Measurements from ENCODE around the gene CAPN7. TPM values are rescaled to one million over a fixed set of nuclear protein-coding genes. Genes with fewer than 3 reads are reported as not detected.

The CAPN7 gene
- total and polyA plus RNA-seq, 9 donors: 21.1 to 28.5 (median 23.1) TPM

GRCh38 chr3:15228147-15228546 lies 22.1 kb downstream of the CAPN7 start:
- no peak overlapping the region for H3K4me3 ChIP-seq (ENCODE audit: low read length)
- no peak for DNase-seq
- no peaks in the 10 kb centered on the region for H3K27me3 ChIP-seq (ENCODE audit: control insufficient read depth, insufficient read depth, low read length)
- H3K27ac ChIP-seq (ENCODE audit: low read length): no peak overlapping the region
- peaks cover 15% of the 10 kb centered on the region for H3K36me3 ChIP-seq (ENCODE audit: control insufficient read depth, insufficient read depth, low read length)
- no peaks in the 10 kb centered on the region for H3K9me3 ChIP-seq (replicated peaks; ENCODE audit: control insufficient read depth, low read depth, low read length)
- no peaks in the 10 kb centered on the region for H3K4me1 ChIP-seq (ENCODE audit: control insufficient read depth, insufficient read depth, low read length)
- WGBS (ENCODE audit: insufficient coverage): no CpG with 5 or more reads among the region's 1 CpG

- Histone ChIP-seq H3K4me3 (ENCODE audit: low read length) (no peak overlapping the region), H3K36me3 (ENCODE audit: control insufficient read depth, insufficient read depth, low read length) (peaks cover 15% of the 10 kb centered on the region), H3K4me1 (ENCODE audit: control insufficient read depth, insufficient read depth, low read length) (no peaks in the 10 kb centered on the region), H3K27ac (ENCODE audit: low read length) (no peak overlapping the region), H3K9me3 (replicated peaks; ENCODE audit: control insufficient read depth, low read depth, low read length) (no peaks in the 10 kb centered on the region), H3K27me3 (ENCODE audit: control insufficient read depth, insufficient read depth, low read length) (no peaks in the 10 kb centered on the region)
- WGBS (ENCODE audit: insufficient coverage): no CpG with 5 or more reads among the region's 4 CpGs
- no peak for DNase-seq
These were observed 23.2 kb downstream of the CAPN7 start for GRCh38 chr3:15229262-15229661.

GRCh38 chr3:15241341-15241740 lies 35.3 kb downstream of the CAPN7 start:
- no peak for DNase-seq
- no peak overlapping the region for H3K4me3 ChIP-seq (ENCODE audit: low read length)
- H3K36me3 ChIP-seq (ENCODE audit: control insufficient read depth, insufficient read depth, low read length): peaks cover 37% of the 10 kb centered on the region
- H3K27me3 ChIP-seq (ENCODE audit: control insufficient read depth, insufficient read depth, low read length): no peaks in the 10 kb centered on the region
- H3K9me3 ChIP-seq (replicated peaks; ENCODE audit: control insufficient read depth, low read depth, low read length): no peaks in the 10 kb centered on the region
- H3K4me1 ChIP-seq (ENCODE audit: control insufficient read depth, insufficient read depth, low read length): no peaks in the 10 kb centered on the region
- WGBS (ENCODE audit: insufficient coverage): no CpG with 5 or more reads among the region's 1 CpG
- no peak overlapping the region for H3K27ac ChIP-seq (ENCODE audit: low read length)

GRCh38 chr3:15243822-15244482 lies 37.9 kb downstream of the CAPN7 start:
- H3K27me3 ChIP-seq (ENCODE audit: control insufficient read depth, insufficient read depth, low read length): no peaks in the 10 kb centered on the region
- H3K4me1 ChIP-seq (ENCODE audit: control insufficient read depth, insufficient read depth, low read length): no peaks in the 10 kb centered on the region
- no peaks in the 10 kb centered on the region for H3K9me3 ChIP-seq (replicated peaks; ENCODE audit: control insufficient read depth, low read depth, low read length)
- H3K4me3 ChIP-seq (ENCODE audit: low read length): no peak overlapping the region
- no peak for DNase-seq
- H3K36me3 ChIP-seq (ENCODE audit: control insufficient read depth, insufficient read depth, low read length): peaks cover 34% of the 10 kb centered on the region
- WGBS (ENCODE audit: insufficient coverage): 60% methylated on average over 1 of the region's 5 CpGs
- H3K27ac ChIP-seq (ENCODE audit: low read length): no peak overlapping the region

- Histone ChIP-seq H3K4me3 (ENCODE audit: low read length) (no peak overlapping the region), H3K27ac (ENCODE audit: low read length) (no peak overlapping the region), H3K27me3 (ENCODE audit: control insufficient read depth, insufficient read depth, low read length) (no peaks in the 10 kb centered on the region), H3K4me1 (ENCODE audit: control insufficient read depth, insufficient read depth, low read length) (no peaks in the 10 kb centered on the region), H3K9me3 (replicated peaks; ENCODE audit: control insufficient read depth, low read depth, low read length) (no peaks in the 10 kb centered on the region), H3K36me3 (ENCODE audit: control insufficient read depth, insufficient read depth, low read length) (peaks cover 35% of the 10 kb centered on the region)
- 100% methylated on average over 1 of the region's 2 CpGs for WGBS (ENCODE audit: insufficient coverage)
- no peak for DNase-seq
These were observed 40.1 kb downstream of the CAPN7 start for GRCh38 chr3:15246186-15246585.

- Histone ChIP-seq H3K27me3 (ENCODE audit: control insufficient read depth, insufficient read depth, low read length) (no peaks in the 10 kb centered on the region), H3K9me3 (replicated peaks; ENCODE audit: control insufficient read depth, low read depth, low read length) (no peaks in the 10 kb centered on the region), H3K36me3 (ENCODE audit: control insufficient read depth, insufficient read depth, low read length) (peaks cover 57% of the 10 kb centered on the region), H3K4me3 (ENCODE audit: low read length) (no peak overlapping the region), H3K27ac (ENCODE audit: low read length) (no peak overlapping the region), H3K4me1 (ENCODE audit: control insufficient read depth, insufficient read depth, low read length) (peaks cover 14% of the 10 kb centered on the region)
- WGBS (ENCODE audit: insufficient coverage): 85% methylated on average over 3 of the region's 7 CpGs
- DNase-seq: no peak
These were observed 47.1 kb downstream of the CAPN7 start for GRCh38 chr3:15253023-15253697.

GRCh38 chr3:15255215-15255614 lies 49.2 kb downstream of the CAPN7 start:
- no peak for DNase-seq
- H3K9me3 ChIP-seq (replicated peaks; ENCODE audit: control insufficient read depth, low read depth, low read length): no peaks in the 10 kb centered on the region
- no peak overlapping the region for H3K4me3 ChIP-seq (ENCODE audit: low read length)
- 100% methylated on average over 1 of the region's 2 CpGs for WGBS (ENCODE audit: insufficient coverage)
- no peaks in the 10 kb centered on the region for H3K27me3 ChIP-seq (ENCODE audit: control insufficient read depth, insufficient read depth, low read length)
- H3K36me3 ChIP-seq (ENCODE audit: control insufficient read depth, insufficient read depth, low read length): peaks cover 64% of the 10 kb centered on the region
- no peak overlapping the region for H3K27ac ChIP-seq (ENCODE audit: low read length)
- H3K4me1 ChIP-seq (ENCODE audit: control insufficient read depth, insufficient read depth, low read length): peaks cover 14% of the 10 kb centered on the region

- no peaks in the 10 kb centered on the region for H3K27me3 ChIP-seq (ENCODE audit: control insufficient read depth, insufficient read depth, low read length)
- no peak overlapping the region for H3K4me3 ChIP-seq (ENCODE audit: low read length)
- H3K9me3 ChIP-seq (replicated peaks; ENCODE audit: control insufficient read depth, low read depth, low read length): no peaks in the 10 kb centered on the region
- peak; percentile 51 for DNase-seq
- H3K4me1 ChIP-seq (ENCODE audit: control insufficient read depth, insufficient read depth, low read length): peaks cover 14% of the 10 kb centered on the region
- peak overlapping the region; percentile 53 for H3K27ac ChIP-seq (ENCODE audit: low read length)
- peaks cover 69% of the 10 kb centered on the region for H3K36me3 ChIP-seq (ENCODE audit: control insufficient read depth, insufficient read depth, low read length)
- WGBS (ENCODE audit: insufficient coverage): 77% methylated on average over 7 of the region's 8 CpGs
These were observed 50.9 kb downstream of the CAPN7 start for GRCh38 chr3:15256861-15257341.

- Histone ChIP-seq H3K27ac (ENCODE audit: low read length) (no peak overlapping the region), H3K36me3 (ENCODE audit: control insufficient read depth, insufficient read depth, low read length) (peaks cover 60% of the 10 kb centered on the region), H3K9me3 (replicated peaks; ENCODE audit: control insufficient read depth, low read depth, low read length) (no peaks in the 10 kb centered on the region), H3K4me3 (ENCODE audit: low read length) (no peak overlapping the region), H3K27me3 (ENCODE audit: control insufficient read depth, insufficient read depth, low read length) (no peaks in the 10 kb centered on the region), H3K4me1 (ENCODE audit: control insufficient read depth, insufficient read depth, low read length) (peaks cover 14% of the 10 kb centered on the region)
- WGBS (ENCODE audit: insufficient coverage): 100% methylated on average over 7 of the region's 7 CpGs
- no peak for DNase-seq
These were observed 52.7 kb downstream of the CAPN7 start for GRCh38 chr3:15258720-15259119.

GRCh38 chr3:15260531-15260930 lies 54.5 kb downstream of the CAPN7 start:
- H3K27me3 ChIP-seq (ENCODE audit: control insufficient read depth, insufficient read depth, low read length): no peaks in the 10 kb centered on the region
- H3K9me3 ChIP-seq (replicated peaks; ENCODE audit: control insufficient read depth, low read depth, low read length): no peaks in the 10 kb centered on the region
- H3K4me3 ChIP-seq (ENCODE audit: low read length): no peak overlapping the region
- WGBS (ENCODE audit: insufficient coverage): 97% methylated on average over 2 of the region's 4 CpGs
- H3K36me3 ChIP-seq (ENCODE audit: control insufficient read depth, insufficient read depth, low read length): peaks cover 51% of the 10 kb centered on the region
- peaks cover 14% of the 10 kb centered on the region for H3K4me1 ChIP-seq (ENCODE audit: control insufficient read depth, insufficient read depth, low read length)
- no peak for DNase-seq
- no peak overlapping the region for H3K27ac ChIP-seq (ENCODE audit: low read length)

All from muscle of leg (tissue), 11 donors.